Glutamatergic neuron (in vitro differentiated cells): ENCODE results near the gene ADD2. TPM values are rescaled to one million over a fixed set of nuclear protein-coding genes. Genes with fewer than 3 reads are reported as not detected.
"Not testable (repeated sequence)": the region's sequence is repeated elsewhere in the genome, so short reads cannot be mapped to it uniquely, and the experiment has no call there.

Experiments used
- DNase-seq: peaks from one replicate; pipeline ENCODE4 v3.0.0; 2022
- H3K27ac Mint-ChIP-seq: one replicate; pipeline ENCODE4 v1.8.0; 2020; ENCODE audit warnings: mild to moderate bottlenecking, mixed read lengths, inconsistent platforms; ENCODE audit not compliant: unreplicated experiment
- H3K27me3 Mint-ChIP-seq: one replicate; pipeline ENCODE4 v1.8.0; 2020; ENCODE audit warnings: mild to moderate bottlenecking, moderate library complexity, mixed read lengths, inconsistent platforms; ENCODE audit not compliant: unreplicated experiment
- H3K36me3 Mint-ChIP-seq: one replicate; pipeline ENCODE4 v1.8.0; 2020; ENCODE audit warnings: mild to moderate bottlenecking, mixed read lengths, inconsistent platforms; ENCODE audit not compliant: unreplicated experiment
- H3K4me1 Mint-ChIP-seq: one replicate; pipeline ENCODE4 v1.8.0; 2020; ENCODE audit warnings: mild to moderate bottlenecking, low read depth, mixed read lengths, inconsistent platforms; ENCODE audit not compliant: unreplicated experiment
- H3K4me3 Mint-ChIP-seq: one replicate; pipeline ENCODE4 v1.8.0; 2020; ENCODE audit warnings: mild to moderate bottlenecking, mixed read lengths, inconsistent platforms; ENCODE audit not compliant: unreplicated experiment
- H3K9me3 Mint-ChIP-seq: one replicate; pipeline ENCODE4 v1.8.0; 2020; ENCODE audit warnings: mild to moderate bottlenecking, moderate library complexity, mixed read lengths, inconsistent platforms; ENCODE audit not compliant: unreplicated experiment
- total RNA-seq: library from RNA; stranded (reverse); fragmentation: NEBNext Ultra II Directional; extraction: Animal tissue kit (Norgen Biotek cat#: 25700); gene quantifications from one replicate; pipeline ENCODE4 v1.2.1, GENCODE V29; 2021; ENCODE audit not compliant: unreplicated experiment
- TF ChIP-seq, protein P1 (sequence below): fragments of 200-600 bp; sonication (generic); IDR thresholded peaks from one replicate; pipeline ENCODE4 v1.5.0; 2021; ENCODE audit not compliant: partially characterized antibody, unreplicated experiment

ADD2 gene
- total RNA-seq, 1 donor from 2014 or later: 373 TPM

DNA sequence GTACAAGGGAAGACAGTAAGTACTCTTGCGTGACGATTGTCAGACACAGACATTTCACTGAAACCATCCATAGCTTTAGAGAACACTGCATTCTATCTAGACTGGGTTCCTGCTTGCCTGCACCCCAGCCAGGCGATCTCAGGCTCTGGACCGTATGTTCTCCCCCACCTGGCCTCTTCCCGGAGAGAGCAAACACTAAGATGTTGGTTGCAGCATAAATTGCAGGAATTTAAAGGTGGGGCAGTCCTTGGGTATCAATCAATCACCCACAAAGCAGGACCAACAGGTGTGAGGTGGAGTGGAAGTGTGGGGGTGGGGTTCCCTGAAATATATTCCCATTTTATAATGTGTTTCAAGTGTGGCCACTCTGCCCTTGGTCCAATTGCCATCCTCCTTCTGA is 110.8 kb downstream of the ADD2 start:
- peaks cover 26% of the 10 kb centered on the region for H3K9me3 Mint-ChIP-seq
- H3K4me1 Mint-ChIP-seq: peaks cover 15% of the 10 kb centered on the region
- no peak overlapping the region for H3K4me3 Mint-ChIP-seq
- H3K36me3 Mint-ChIP-seq: peaks cover 16% of the 10 kb centered on the region
- no peak overlapping the region for H3K27ac Mint-ChIP-seq
- TF ChIP-seq, protein P1, sequence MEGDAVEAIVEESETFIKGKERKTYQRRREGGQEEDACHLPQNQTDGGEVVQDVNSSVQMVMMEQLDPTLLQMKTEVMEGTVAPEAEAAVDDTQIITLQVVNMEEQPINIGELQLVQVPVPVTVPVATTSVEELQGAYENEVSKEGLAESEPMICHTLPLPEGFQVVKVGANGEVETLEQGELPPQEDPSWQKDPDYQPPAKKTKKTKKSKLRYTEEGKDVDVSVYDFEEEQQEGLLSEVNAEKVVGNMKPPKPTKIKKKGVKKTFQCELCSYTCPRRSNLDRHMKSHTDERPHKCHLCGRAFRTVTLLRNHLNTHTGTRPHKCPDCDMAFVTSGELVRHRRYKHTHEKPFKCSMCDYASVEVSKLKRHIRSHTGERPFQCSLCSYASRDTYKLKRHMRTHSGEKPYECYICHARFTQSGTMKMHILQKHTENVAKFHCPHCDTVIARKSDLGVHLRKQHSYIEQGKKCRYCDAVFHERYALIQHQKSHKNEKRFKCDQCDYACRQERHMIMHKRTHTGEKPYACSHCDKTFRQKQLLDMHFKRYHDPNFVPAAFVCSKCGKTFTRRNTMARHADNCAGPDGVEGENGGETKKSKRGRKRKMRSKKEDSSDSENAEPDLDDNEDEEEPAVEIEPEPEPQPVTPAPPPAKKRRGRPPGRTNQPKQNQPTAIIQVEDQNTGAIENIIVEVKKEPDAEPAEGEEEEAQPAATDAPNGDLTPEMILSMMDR: no peak
- DNase-seq: no peak
- H3K27me3 Mint-ChIP-seq: peaks cover 12% of the 10 kb centered on the region

DNA sequence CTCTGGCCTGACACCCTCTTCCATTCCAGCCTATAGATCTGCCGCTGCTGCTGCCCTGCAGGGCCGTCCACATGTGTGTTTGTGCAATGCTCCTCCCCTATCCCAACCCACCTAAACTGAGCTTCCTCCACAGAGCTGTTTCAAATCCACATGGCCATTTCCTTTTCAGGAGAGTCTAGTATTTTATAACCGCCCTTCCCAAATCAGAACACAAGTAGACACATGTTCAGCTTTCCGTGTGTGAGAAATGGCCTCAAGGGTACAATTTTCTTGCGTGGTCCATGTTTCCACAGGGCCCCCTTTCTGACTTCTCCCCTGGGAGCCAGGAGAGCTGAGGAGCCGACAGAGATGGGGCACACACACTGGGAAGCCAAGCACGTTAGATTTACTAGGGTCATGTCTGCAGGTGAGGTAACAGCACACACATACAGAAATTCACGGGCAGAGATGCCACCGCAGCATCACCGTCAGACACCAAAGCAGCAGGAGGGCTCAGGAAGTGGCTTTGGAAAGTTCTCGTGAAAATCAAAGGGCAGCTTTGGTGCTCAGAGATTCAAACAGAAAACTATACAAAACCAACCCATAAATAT is 111.5 kb downstream of the ADD2 start:
- H3K27me3 Mint-ChIP-seq: peaks cover 12% of the 10 kb centered on the region
- peak overlapping the region; percentile 23 for H3K27ac Mint-ChIP-seq
- no peak overlapping the region for H3K4me3 Mint-ChIP-seq
- TF ChIP-seq, protein P1: no peak
- peaks cover 15% of the 10 kb centered on the region for H3K4me1 Mint-ChIP-seq
- peaks cover 19% of the 10 kb centered on the region for H3K36me3 Mint-ChIP-seq
- no peak for DNase-seq
- peaks cover 28% of the 10 kb centered on the region for H3K9me3 Mint-ChIP-seq

DNA sequence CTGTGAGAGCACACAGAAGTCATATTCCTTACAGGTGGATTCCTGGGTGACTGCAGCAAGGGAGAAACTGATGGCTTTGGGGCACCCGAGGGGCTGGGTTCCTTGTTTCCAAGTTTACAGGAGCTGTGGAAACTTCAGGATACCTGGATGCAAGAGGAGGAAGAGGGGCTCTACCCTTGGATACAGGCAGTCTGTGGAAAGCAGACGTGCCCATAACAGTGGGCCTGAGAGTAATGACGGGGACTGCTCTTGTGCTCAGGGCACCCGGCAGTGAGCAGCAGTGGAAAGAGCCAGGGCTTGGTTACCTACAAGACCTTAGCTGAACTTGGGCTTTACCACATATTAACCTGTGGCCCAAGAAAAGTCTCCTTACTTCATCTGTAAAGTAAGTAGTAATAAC is 112.2 kb downstream of the ADD2 start:
- H3K9me3 Mint-ChIP-seq: peaks cover 25% of the 10 kb centered on the region
- TF ChIP-seq, protein P1: no peak
- no peak overlapping the region for H3K27ac Mint-ChIP-seq
- DNase-seq: no peak
- H3K4me1 Mint-ChIP-seq: peaks cover 15% of the 10 kb centered on the region
- peaks cover 12% of the 10 kb centered on the region for H3K27me3 Mint-ChIP-seq
- H3K4me3 Mint-ChIP-seq: no peak overlapping the region
- H3K36me3 Mint-ChIP-seq: peaks cover 21% of the 10 kb centered on the region

- DNase-seq, H3K4me3 Mint-ChIP-seq, H3K27ac Mint-ChIP-seq, H3K27me3 Mint-ChIP-seq: not testable (repeated sequence)
- TF ChIP-seq, protein P1: peak; percentile 29
- peaks cover 15% of the 10 kb centered on the region for H3K4me1 Mint-ChIP-seq
- H3K9me3 Mint-ChIP-seq: peaks cover 19% of the 10 kb centered on the region
- H3K36me3 Mint-ChIP-seq: peaks cover 17% of the 10 kb centered on the region
These were observed 112.8 kb downstream of the ADD2 start for GRCh38 chr2:70655211-70655610.

- Mint-ChIP-seq H3K27ac (no peak overlapping the region), H3K36me3 (peaks cover 17% of the 10 kb centered on the region), H3K4me3 (no peak overlapping the region), H3K27me3 (peaks cover 7% of the 10 kb centered on the region), H3K9me3 (peaks cover 11% of the 10 kb centered on the region), H3K4me1 (peaks cover 5% of the 10 kb centered on the region)
- DNase-seq: no peak
- TF ChIP-seq, protein P1: no peak
These were observed 116.3 kb downstream of the ADD2 start for GRCh38 chr2:70651727-70652126.
